Activated T-cell treated with anti-CD3 and anti-CD28 coated beads, Interleukin-2, amount 50 U/mL, for 48 hours (primary cell): Measurements from ENCODE around the gene ATP8B1.

Experiments used
- DNase-seq, 2 experiments: peaks; one replicate each; pipeline ENCODE4 v3.0.0-alpha.2; 2020

The ATP8B1 gene

GRCh38 chr18:57816208-57816954 lies 13.3 kb upstream of the ATP8B1 start:
- no peak for DNase-seq

GRCh38 chr18:57814555-57814954 lies 11.4 kb upstream of the ATP8B1 start:
- no peak for DNase-seq

GRCh38 chr18:57813245-57813644 lies 10.1 kb upstream of the ATP8B1 start:
- no peak for DNase-seq

- DNase-seq: no peak
These were observed 9.0 kb upstream of the ATP8B1 start for GRCh38 chr18:57812126-57812477.

GRCh38 chr18:57811477-57812125 lies 8.5 kb upstream of the ATP8B1 start:
- no peak for DNase-seq

- no peak for DNase-seq
These were observed 6.1 kb upstream of the ATP8B1 start for GRCh38 chr18:57809190-57809589.

- DNase-seq: no peak
These were observed 4.4 kb upstream of the ATP8B1 start for GRCh38 chr18:57807336-57808117.

GRCh38 chr18:57806978-57807285 lies 3.8 kb upstream of the ATP8B1 start:
- no peak for DNase-seq

GRCh38 chr18:57806201-57806977 lies 3.3 kb upstream of the ATP8B1 start:
- DNase-seq: no peak

- no peak for DNase-seq
These were observed 2.0 kb upstream of the ATP8B1 start for GRCh38 chr18:57805117-57805516.

- DNase-seq: no peak
These were observed 1.4 kb upstream of the ATP8B1 start for GRCh38 chr18:57804557-57804956.

GRCh38 chr18:57802213-57803102 lies 657 bp downstream of the ATP8B1 start:
- peak; percentile 23 to 30 for DNase-seq

- peak in 1 of 2 experiments; percentile 18 for DNase-seq
These were observed 1.3 kb downstream of the ATP8B1 start for GRCh38 chr18:57801761-57802212.

- DNase-seq: no peak
These were observed 1.8 kb downstream of the ATP8B1 start for GRCh38 chr18:57801325-57801724.

GRCh38 chr18:57798713-57799373 lies 4.3 kb downstream of the ATP8B1 start:
- DNase-seq: no peak

- no peak for DNase-seq
These were observed 5.9 kb downstream of the ATP8B1 start for GRCh38 chr18:57797209-57797651.

GRCh38 chr18:57794951-57795728 lies 8.0 kb downstream of the ATP8B1 start:
- DNase-seq: no peak

- DNase-seq: no peak
These were observed 9.7 kb downstream of the ATP8B1 start for GRCh38 chr18:57793302-57793986.

- DNase-seq: no peak
These were observed 10.3 kb downstream of the ATP8B1 start for GRCh38 chr18:57792631-57793301.
